Lung (tissue), 12 donors: ENCODE measurements around the gene EPHA6. TPM values are rescaled to one million over a fixed set of nuclear protein-coding genes. Genes with fewer than 3 reads are reported as not detected.
"Not testable (repeated sequence)": the region's sequence is repeated elsewhere in the genome, so short reads cannot be mapped to it uniquely, and the experiment has no call there.

Experiments used
- ATAC-seq: fragments of 200-7000 bp; cut with Tn5 transposase; one replicate; pipeline ENCODE4 v1.9.1; 2020; ENCODE audit warnings: moderate number of reproducible peaks; ENCODE audit not compliant: insufficient read depth, low FRiP score
- DNase-seq, 3 donors: peaks; one replicate each; pipeline ENCODE4 v3.0.0-alpha.2; 2013 to 2017
- H3K27ac ChIP-seq, 2 donors: one replicate each; pipeline ENCODE4 v1.5.1; 2013; ENCODE audit warnings: mild to moderate bottlenecking in 2 of 2, moderate library complexity in 2 of 2, control low read depth in 1 of 2, inconsistent platforms in 1 of 2, low read depth in 1 of 2, low read length in 1 of 2
- H3K27me3 ChIP-seq, 3 donors: one replicate each; pipeline ENCODE4 v1.5.1; 2013; ENCODE audit warnings: low read length in 2 of 3; ENCODE audit not compliant: control insufficient read depth in 3 of 3, insufficient read depth in 3 of 3
- H3K36me3 ChIP-seq, 4 donors: one replicate each; pipeline ENCODE4 v1.5.1; 2013; ENCODE audit warnings: low read length in 4 of 4, mild to moderate bottlenecking in 1 of 4, moderate library complexity in 1 of 4; ENCODE audit not compliant: control insufficient read depth in 4 of 4, insufficient read depth in 4 of 4
- H3K4me1 ChIP-seq, 5 donors: one replicate each; pipeline ENCODE4 v1.5.1; 2013; ENCODE audit warnings: low read length in 5 of 5, mild to moderate bottlenecking in 2 of 5, moderate library complexity in 1 of 5; ENCODE audit not compliant: control insufficient read depth in 5 of 5, insufficient read depth in 5 of 5
- H3K4me3 ChIP-seq: one replicate; pipeline ENCODE4 v1.5.1; 2013; ENCODE audit warnings: mild to moderate bottlenecking, control low read depth, moderate library complexity
- H3K9ac ChIP-seq, 2 donors: one replicate each; pipeline ENCODE4 v1.5.1; 2013; ENCODE audit warnings: low read length in 2 of 2, control low read depth in 1 of 2; ENCODE audit not compliant: insufficient read depth in 1 of 2
- H3K9me3 ChIP-seq, 4 donors: one replicate each; pipeline ENCODE4 v1.5.1; 2013; ENCODE audit warnings: low read length in 3 of 4, mild to moderate bottlenecking in 1 of 4, moderate library complexity in 1 of 4; ENCODE audit not compliant: control insufficient read depth in 4 of 4, insufficient read depth in 3 of 4
- WGBS, 2 donors: extraction: QIAGEN DNeasy Blood & Tissue Kit; methylation state at CpG; one replicate each; pipeline ENCODE4 v1.1.7; 2013; 5-methylcytosine and 5-hydroxymethylcytosine counted together
- polyA plus RNA-seq, 2 donors: library from polyadenylated mRNA; stranded (reverse); fragments of 200-250 nt; gene quantifications; one replicate each; pipeline ENCODE4 v1.2.1, GENCODE V29; 2013
- total RNA-seq, 2 donors: library from RNA; depleted of rRNA in 1 of 2; stranded (reverse); fragments of >200 nt in 1 of 2; gene quantifications; one replicate each; pipeline ENCODE4 v1.2.1, GENCODE V29; 2014 to 2021
- TF ChIP-seq, protein P1 (sequence below): IDR thresholded peaks from 2 replicates; pipeline ENCODE4 v1.5.1; 2012; ENCODE audit warnings: mild to moderate bottlenecking; ENCODE audit errors: control extremely low read depth, extremely low read depth
- donor health status: control.
- donor health status: control.
- donor health status: Bipolar disorder and iron deficiency.
- donor health status: healthy.
- donor health status: DM: yes; HTN: yes; CAD: no.

Gene EPHA6
- total and polyA plus RNA-seq, 4 donors: 0.31 to 1.3 TPM; not detected in 2

DNA sequence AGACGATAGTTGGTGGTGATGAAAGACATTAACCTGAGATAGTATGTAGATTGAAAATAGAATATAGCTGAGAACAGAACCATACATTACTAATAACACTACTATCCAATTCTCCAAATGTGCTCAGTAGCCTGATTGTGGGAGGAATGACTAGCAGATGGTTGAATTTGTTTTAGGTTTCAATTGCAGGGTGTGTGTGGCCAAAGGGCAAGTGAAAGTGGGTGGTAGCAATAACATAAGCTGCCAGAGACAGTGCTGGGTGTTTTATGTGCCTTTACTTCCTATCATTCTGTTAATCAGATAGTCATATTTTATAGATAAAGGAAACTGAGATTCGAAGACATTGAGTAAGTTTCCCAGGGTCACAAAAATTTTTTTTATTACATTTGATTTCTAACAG lies 700.7 kb downstream of the EPHA6 start:
- H3K27me3 ChIP-seq: no peaks in the 10 kb centered on the region
- TF ChIP-seq, protein P1, sequence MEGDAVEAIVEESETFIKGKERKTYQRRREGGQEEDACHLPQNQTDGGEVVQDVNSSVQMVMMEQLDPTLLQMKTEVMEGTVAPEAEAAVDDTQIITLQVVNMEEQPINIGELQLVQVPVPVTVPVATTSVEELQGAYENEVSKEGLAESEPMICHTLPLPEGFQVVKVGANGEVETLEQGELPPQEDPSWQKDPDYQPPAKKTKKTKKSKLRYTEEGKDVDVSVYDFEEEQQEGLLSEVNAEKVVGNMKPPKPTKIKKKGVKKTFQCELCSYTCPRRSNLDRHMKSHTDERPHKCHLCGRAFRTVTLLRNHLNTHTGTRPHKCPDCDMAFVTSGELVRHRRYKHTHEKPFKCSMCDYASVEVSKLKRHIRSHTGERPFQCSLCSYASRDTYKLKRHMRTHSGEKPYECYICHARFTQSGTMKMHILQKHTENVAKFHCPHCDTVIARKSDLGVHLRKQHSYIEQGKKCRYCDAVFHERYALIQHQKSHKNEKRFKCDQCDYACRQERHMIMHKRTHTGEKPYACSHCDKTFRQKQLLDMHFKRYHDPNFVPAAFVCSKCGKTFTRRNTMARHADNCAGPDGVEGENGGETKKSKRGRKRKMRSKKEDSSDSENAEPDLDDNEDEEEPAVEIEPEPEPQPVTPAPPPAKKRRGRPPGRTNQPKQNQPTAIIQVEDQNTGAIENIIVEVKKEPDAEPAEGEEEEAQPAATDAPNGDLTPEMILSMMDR: no peak
- no peak overlapping the region for H3K4me3 ChIP-seq
- H3K27ac ChIP-seq: no peak overlapping the region
- H3K9me3 ChIP-seq: no peaks in the 10 kb centered on the region
- ATAC-seq (no peak), DNase-seq (no peak)
- H3K9ac ChIP-seq: no peak overlapping the region
- WGBS, 2 donors: 85 to 88% methylated on average over 2 of the region's 2 CpGs
- H3K36me3 ChIP-seq: no peaks in the 10 kb centered on the region
- no peaks in the 10 kb centered on the region for H3K4me1 ChIP-seq

DNA sequence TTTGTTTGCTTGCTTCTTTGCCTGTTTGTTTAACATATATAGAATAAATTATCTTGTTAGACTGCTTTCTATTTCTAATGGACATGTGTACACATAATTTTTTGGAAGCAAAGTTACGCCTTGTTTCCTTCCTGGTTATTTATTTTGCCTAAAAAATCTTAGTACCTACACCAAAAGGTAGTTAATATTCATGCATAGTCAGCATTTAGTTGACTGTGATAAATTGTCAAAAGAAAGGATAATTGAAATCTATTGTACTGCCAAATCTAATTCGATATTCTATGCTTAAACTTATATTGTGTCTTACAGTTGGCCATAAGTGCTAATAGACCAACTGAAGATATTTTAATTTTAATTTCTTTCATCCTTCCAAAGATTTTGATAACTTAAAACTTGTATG lies 716.3 kb downstream of the EPHA6 start:
- ATAC-seq (no peak), DNase-seq (no peak)
- Histone ChIP-seq H3K9ac (no peak overlapping the region), H3K36me3 (no peaks in the 10 kb centered on the region), H3K9me3 (no peaks in the 10 kb centered on the region), H3K4me1 (peaks cover 0 to 4% (median 0%) of the 10 kb centered on the region in 5 donors), H3K4me3 (no peak overlapping the region), H3K27ac (no peak overlapping the region), H3K27me3 (no peaks in the 10 kb centered on the region)
- WGBS, 2 donors: 87 to 92% methylated on average over 2 of the region's 2 CpGs
- TF ChIP-seq, protein P1: no peak

DNA sequence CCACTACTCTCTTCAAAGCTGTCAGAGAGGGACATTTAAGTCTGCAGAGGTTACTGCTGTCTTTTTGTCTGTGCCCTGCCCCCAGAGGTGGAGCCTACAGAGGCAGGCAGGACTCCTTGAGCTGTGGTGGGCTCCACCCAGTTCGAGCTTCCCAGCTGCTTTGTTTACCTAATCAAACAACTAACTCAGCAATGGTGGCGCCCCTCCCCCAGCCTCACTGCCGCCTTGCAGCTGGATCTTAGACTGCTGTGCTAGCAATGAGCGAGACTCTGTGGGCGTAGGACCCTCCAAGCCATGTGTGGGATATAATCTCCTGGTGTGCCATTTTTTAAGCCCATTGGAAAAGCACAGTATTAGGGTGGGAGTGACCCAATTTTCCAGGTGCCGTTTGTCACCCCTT lies 733.2 kb downstream of the EPHA6 start:
- not testable (repeated sequence) for H3K9ac ChIP-seq, H3K4me3 ChIP-seq, H3K36me3 ChIP-seq, DNase-seq, H3K27me3 ChIP-seq, H3K4me1 ChIP-seq, H3K9me3 ChIP-seq, ATAC-seq, H3K27ac ChIP-seq
- WGBS, 2 donors: 85 to 86% methylated on average over 6 of the region's 6 CpGs

DNA sequence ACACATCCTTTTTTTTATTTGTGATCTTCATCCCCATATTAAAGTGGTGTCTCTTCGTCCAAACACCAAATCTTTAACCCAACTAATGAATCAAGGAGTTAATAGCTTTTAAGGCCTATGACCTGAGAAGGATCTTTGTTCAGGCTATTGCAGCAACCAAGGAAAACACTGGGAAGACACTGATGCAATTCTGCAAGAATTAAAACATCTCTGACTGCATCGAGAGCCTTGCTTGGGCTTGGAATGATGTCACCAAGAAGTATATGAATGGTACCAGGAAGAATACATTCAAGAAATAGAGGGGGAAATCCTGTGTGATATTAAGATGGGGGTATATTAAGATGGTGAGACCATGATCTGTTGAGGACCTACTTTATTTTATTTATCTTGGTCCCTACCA lies 736.0 kb downstream of the EPHA6 start:
- H3K9ac ChIP-seq: no peak overlapping the region
- 60 to 90% methylated on average over 2 of the region's 2 CpGs for WGBS, 2 donors
- TF ChIP-seq, protein P1: no peak
- no peaks in the 10 kb centered on the region for H3K36me3 ChIP-seq
- ATAC-seq: no peak
- H3K9me3 ChIP-seq: peaks cover 0 to 3% (median 0%) of the 10 kb centered on the region in 4 donors
- DNase-seq: no peak
- H3K4me1 ChIP-seq: no peaks in the 10 kb centered on the region
- H3K4me3 ChIP-seq: no peak overlapping the region
- no peak overlapping the region for H3K27ac ChIP-seq
- H3K27me3 ChIP-seq: no peaks in the 10 kb centered on the region
